ENCODE results near the gene SHE.

SHE gene

DNA sequence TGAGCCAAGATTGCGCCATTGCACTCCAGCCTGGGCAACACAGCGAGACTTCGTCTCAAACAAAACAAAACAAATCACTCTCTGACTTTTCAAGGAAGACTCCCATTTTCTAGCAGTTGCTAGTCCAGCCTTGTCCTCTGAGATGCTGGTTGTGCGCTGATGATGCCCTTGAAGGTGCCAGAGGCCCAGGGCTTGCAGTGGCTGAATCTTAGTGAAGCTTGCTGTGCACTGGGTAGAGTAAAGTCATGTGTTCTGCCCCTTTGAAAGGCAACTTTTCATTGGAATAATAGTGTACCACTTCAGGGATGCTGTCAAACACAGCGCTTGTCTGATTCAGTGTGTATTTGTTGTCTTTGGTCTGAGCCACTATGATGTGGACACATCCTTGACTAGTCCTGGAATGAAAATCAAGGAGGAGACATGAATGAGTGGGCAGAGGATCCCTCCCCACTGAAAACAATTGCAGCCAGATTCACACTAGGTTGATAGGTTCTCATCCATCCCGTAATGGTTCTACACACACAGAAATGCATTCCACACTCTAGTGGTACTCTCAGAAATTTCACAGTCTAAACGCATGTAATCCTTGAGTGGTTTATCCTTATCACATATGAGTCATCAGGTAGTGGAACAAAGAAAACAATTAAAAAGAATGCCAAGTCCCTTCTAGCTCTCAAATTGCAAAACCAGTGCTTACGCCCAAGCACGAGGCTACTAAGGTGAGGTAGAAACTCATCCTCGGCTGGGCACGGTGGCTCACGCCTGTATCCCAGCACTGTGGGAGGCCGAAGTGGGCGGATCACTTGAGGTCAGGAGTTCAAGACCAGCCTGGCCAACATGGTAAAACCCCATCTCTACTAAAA is 18.0 kb downstream of the SHE start:
- no peak for DNase-seq
- intact Hi-C loops (cut with DNase I), result no loop called here

DNA sequence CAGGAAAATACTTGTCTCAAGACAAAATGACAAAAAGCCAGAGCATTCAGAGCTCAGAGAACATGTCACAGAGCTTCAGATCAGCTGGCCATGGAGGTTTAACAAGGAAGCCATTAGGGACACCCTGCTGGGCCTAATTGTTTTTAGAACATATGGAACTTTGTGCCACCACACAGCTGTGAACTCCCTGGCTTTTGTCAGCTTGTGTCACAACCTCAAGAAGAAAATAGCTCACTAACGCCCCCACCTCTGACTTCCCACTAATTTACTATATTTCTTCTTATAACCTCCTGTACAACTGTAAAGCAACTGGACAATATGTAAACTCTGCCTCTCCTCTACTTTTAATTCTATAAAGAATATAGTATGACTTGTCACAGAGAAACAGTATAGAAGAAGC is 21.2 kb downstream of the SHE start:
- intact Hi-C loops (cut with DNase I), result no loop called here
- DNase-seq, result no peak

DNA sequence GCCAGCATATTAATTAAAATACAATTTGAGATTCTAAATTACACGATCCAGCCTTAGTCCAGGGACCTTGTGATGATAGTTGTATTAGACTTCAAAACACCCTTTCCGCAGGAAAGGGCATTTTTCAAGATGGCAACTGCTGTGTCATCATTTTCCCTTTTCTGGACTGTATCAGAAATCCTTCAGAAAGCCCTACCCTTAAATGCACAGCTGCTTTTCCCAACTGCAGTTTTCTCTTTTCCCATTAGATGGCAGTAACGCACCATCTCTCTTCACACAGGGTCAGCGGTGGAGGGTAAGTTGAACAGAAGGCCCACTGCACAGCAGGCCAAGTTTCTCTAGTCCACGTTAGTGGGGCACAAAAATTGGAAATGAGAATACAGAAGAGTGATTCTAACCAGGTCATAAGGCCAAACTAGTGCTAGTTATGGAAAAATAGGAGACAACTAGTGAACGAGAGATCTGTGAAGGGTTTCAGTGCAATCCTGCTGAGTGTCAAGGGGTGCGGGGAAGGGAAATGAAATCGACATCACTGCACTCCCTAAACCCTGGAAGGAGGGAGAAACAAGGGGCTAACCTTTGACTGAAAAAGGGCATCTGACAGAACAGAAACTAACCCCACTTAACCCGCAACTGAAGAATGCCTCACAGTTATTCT is 22.3 kb downstream of the SHE start:
- DNase-seq, result peak in 5 of 10 donors; percentile 61 to 84 (median 62)
- intact Hi-C loops (cut with DNase I), result loop anchor here (1.0 to 10.0 kb wide), 2 partner anchors 66 to 395 kb away; partner anchors contain the start of gene KCNN3

DNA sequence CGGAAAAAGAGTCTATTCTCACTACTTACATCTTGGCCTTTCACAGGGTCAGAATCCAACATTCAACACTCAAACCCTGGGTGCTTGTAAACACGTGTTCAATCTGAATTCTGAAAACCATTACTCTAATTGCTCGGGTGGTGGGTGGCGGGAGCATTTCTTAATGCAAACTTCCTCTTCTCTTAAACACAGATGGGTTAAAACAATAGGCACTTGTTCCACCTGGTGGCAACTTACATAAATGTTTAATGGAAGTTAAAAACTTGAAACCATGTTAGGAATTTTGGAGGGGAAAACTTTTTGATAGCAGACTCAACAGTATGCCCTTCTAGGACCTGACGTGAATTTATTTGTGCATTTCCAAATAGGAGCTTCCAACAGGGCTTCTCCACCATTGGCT is 23.6 kb downstream of the SHE start:
- no peak for DNase-seq
- intact Hi-C loops (cut with DNase I), result loop anchor here (1.0 to 10.0 kb wide), 2 partner anchors 68 to 396 kb away; partner anchors contain the start of gene KCNN3

DNA sequence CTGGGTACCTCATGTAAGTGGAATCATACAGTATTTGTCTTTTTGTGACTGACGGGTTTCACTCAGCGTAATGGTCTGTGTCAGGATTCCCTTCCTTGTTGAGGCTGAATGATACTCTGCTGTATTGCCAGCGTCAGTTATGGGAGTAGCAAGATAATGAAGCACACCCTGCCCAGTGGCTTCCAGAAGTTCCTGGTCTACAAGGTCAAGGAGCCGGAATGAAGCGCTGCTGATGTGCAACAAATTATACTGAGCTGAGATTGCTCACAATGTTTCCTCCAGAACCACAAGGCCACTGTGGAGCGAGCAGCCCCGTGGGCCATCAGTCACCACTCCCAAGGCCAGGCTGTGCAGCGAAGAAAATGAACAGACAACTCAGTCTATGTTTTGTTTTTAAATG is 24.2 kb downstream of the SHE start:
- intact Hi-C loops (cut with DNase I), result loop anchor here (10.0 kb wide), 1 partner anchor 397 kb away; the partner anchor contains the start of gene KCNN3
- no peak for DNase-seq

DNA sequence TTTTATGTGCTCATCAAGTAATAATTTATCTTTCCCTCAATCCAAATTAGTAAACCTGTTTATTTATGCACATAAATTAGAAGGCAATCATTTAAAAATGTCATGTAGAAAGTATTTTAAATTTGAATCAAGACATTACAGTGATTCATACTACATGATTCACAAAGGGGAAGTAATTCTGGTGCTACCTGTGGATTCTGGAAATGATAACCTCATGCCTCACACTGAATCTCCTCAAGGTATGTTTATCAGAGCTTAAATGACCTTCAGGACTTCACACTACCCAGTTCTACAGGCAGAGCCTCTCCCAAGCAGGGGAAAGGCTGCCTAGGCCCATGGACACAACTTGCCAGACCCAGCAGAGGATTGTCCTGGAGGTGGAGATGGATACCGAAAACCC is 25.4 kb downstream of the SHE start:
- intact Hi-C loops (cut with DNase I), result loop anchor here (10.0 kb wide), 1 partner anchor 398 kb away; the partner anchor contains the start of gene KCNN3
- no peak for DNase-seq

DNA sequence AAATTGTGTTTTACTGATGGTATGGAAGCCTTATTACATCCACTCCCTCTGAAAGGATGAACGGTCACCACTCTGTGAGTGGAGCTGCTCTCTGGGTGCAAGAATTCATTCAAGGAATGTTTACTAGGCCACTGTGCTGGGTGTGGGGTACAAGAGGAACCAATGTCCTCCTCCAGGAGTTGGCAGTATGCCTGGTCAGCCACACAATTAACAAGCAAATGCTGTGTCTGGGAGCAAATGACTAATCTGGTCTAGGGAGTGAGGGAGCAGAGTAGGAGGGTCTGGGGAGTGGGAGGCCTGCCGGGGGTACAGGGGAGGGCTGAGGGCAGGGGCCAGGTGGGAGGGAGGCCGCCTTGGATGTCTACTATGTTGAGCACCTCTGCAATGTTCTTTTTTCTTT is 27.4 kb downstream of the SHE start:
- peak in 8 of 10 donors; percentile 53 to 94 (median 81) for DNase-seq
- intact Hi-C loops (cut with DNase I), result loop anchor here (10.0 kb wide), 1 partner anchor 400 kb away; the partner anchor contains the start of gene KCNN3

DNA sequence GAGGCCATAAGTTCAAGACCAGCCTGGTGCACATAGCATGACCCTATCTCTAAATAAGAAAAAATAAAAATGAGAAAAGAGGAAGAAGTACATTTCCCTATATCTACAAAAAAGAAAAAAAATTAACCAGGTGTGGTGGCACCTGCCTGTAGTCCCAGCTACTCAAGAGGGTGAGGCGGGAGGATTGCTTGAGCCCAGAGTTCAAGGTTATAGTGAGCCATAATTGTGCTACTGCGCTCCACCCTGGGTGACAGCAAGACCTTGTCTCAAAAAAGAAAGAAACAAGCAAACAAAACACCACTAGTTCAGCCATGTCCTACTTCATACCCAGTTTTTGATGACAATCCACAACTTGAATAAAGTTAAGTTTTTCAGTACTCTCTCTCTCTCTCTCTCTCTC is 30.9 kb downstream of the SHE start:
- intact Hi-C loops (cut with DNase I), result loop anchor here (10.0 kb wide), 1 partner anchor 403 kb away; the partner anchor contains the start of gene KCNN3

DNA sequence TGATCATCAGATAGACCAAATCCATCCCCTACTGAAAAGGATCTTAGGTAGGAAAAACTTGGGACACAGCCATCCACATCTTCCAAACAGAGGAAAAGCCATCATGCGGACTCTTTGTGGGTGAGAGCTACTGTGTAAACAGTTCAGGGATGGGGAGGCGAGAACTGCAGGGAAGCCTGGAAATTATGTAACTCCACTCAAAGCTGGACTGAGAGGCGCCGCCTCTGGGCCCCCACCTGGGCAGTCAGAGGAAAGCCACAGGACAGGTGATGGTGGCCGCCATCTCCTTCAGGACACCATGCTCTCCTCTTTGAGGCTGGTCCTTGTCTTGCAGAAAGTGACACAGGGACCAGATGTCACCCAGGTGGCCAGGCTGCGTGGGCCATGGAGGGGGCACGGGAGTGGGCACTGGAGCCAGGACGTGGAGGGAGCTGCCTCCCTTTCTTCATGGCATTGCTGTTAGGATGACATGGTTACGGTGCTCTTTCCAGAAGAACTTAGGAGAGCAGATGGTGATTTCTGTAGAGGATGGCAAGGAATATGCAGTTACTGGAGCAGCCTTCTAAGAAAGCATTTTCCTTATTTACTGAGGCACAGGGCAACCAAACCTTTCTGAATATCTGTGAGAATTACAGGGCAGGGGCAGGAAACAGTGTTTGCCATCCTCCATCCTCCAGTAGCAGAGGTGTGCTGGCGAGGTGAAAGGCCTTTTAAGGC is 32.2 kb downstream of the SHE start:
- DNase-seq, result peak in 1 of 10 donors; percentile 86
- intact Hi-C loops (cut with DNase I), result loop anchor here (5.0 to 10.0 kb wide), 3 partner anchors 65 to 405 kb away; partner anchors contain the start of genes IL6R and KCNN3

More for the DNA sequence above, 30.9 kb downstream of the SHE start:
- no peak for DNase-seq

DNA sequence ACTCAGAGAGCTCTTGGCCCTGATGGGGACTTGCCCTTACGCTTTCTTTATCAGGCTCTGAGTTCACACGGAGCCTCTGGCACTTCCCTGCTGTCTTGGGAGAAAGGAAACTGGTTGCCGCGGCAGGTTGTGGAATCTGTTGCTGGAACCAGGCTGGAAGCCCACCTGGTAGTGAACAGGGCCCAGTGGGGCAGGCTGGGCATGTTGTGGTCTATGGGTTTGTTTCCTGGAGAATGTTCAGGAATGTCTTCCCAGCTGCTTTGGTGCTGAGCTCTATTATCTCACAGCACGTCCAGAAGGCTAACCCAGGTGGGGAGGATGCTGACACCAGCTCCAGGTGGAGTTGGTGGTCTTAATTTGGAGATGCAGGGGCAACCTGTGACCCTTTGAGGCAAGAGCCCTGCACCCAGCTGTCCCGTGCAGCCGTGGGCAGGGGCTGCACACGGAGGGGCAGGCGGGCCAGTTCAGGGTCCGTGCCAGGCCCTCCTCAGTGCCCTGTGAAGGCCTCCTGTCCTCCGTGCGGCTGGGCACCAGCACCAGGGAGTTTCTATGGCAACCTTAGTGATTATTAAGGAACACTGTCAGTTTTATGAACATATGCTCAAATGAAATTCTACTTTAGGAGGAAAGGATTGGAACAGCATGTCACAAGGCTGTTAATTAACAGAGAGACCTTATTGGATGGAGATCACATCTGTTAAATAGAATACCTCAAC is 33.5 kb downstream of the SHE start:
- intact Hi-C loops (cut with DNase I), result loop anchor here (5.0 to 10.0 kb wide), 2 partner anchors 64 to 116 kb away; partner anchors contain the start of gene IL6R

DNA sequence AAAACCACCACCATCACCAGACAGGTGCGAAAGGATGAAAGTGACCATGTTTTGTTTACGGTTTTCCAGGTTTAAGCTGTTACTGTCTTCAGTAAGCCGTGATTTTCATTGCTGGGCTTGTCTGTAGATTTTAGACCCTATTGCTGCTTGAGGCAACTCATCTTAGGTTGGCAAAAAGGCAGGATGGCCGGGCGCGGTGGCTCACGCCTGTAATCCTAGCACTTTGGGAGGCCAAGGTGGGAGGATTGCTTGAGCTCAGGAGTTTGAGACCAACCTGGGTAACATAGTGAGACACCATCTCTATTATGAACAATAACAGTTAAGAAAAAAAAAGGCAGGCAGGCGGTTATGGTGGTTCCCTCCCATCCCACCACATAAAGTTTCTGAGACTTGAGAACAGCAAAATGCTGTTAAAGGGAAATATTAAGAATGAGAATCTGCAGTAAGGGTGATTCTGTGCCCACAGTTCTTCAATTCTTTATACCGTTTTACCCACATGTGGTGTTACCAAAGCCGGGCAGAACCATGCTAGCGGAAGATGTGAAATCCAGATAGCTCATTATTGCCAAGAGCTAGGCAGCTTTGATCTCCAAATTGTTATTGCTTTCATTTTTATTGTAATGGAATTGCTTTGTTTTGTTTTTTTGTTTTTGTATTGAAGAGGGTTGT is 34.6 kb downstream of the SHE start:
- intact Hi-C loops (cut with DNase I), result loop anchor here (5.0 to 10.0 kb wide), 2 partner anchors 63 to 115 kb away; partner anchors contain the start of gene IL6R
- peak in 1 of 10 donors; percentile 8 for DNase-seq

More for the DNA sequence above, 33.5 kb downstream of the SHE start:
- peak in 1 of 10 donors; percentile 55 for DNase-seq

DNA sequence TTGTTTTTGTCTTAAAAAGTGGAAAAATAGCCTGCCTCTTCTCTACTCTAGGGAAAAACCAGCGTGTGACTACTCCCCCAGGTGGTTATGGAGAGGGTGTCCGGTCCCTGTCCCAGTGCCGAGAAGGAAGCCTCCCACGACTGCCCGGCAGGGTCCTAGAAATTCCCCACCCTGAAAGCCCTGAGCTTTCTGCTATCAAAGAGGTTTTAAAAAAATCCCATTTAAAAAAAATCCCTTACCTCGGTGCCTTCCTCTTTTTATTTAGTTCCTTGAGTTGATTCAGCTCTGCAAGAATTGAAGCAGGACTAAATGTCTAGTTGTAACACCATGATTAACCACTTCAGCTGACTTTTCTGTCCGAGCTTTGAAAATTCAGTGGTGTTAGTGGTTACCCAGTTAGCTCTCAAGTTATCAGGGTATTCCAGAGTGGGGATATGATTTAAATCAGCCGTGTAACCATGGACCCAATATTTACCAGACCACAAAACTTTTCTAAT is 35.2 kb downstream of the SHE start:
- DNase-seq, result peak in 2 of 10 donors; percentile 13 to 81
- intact Hi-C loops (cut with DNase I), result loop anchor here (5.0 to 10.0 kb wide), 2 partner anchors 62 to 115 kb away; partner anchors contain the start of gene IL6R

DNA sequence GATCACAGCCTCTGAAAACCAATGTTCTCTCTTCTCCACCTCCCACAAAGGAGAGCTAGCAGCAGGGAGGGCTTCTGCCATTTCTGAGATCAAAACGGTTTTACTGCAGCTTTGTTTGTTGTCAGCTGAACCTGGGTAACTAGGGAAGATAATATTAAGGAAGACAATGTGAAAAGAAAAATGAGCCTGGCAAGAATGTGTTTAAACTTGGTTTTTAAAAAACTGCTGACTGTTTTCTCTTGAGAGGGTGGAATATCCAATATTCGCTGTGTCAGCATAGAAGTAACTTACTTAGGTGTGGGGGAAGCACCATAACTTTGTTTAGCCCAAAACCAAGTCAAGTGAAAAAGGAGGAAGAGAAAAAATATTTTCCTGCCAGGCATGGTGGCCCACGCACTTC is 36.0 kb downstream of the SHE start:
- DNase-seq, result no peak
- intact Hi-C loops (cut with DNase I), result loop anchor here (5.0 to 10.0 kb wide), 2 partner anchors 61 to 114 kb away; partner anchors contain the start of gene IL6R

DNA sequence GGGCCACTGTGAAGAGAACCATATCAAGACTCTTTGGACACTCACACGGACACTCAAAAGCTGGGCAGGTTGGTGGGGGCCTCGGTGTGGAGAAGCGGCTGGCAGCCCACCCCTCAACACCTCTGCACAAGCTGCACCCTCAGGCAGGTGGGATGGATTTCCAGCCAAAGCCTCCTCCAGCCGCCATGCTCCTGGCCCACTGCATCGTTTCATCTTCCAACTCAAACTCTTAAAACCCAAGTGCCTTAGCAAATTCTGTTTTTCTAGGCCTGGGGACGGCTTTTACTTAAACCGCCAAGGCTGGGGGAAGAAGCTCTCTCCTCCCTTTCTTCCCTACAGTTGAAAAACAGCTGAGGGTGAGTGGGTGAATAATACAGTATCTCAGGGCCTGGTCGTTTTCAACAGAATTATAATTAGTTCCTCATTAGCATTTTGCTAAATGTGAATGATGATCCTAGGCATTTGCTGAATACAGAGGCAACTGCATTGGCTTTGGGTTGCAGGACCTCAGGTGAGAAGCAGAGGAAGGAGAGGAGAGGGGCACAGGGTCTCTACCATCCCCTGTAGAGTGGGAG is 36.5 kb downstream of the SHE start:
- DNase-seq, result peak in 1 of 10 donors; percentile 49
- intact Hi-C loops (cut with DNase I), result loop anchor here (5.0 to 10.0 kb wide), 2 partner anchors 61 to 113 kb away; partner anchors contain the start of gene IL6R

DNA sequence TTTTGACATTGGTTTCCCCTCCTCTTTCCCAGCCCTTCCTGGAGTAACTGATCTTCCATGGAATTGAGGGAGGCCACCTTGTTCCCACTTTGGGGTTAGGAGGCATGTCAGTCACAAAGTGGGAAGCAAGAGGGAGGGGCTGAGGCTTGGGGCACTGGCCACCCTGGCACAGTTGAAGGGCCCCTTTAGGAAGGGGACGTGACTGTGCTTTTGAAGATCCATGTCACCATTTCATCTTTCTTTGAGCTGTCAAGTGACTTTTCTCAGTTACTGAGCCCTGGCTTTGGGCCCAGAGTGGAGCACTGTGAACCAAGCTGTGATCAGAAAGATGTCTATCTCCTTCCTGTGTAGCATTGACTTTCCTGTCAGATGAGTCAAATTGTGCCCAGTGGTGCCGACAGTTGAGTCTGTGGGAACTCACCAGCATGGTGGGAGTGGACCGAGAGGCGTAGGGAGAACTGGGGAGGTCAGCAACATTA is 38.7 kb downstream of the SHE start:
- DNase-seq, result no peak
- intact Hi-C loops (cut with DNase I), result loop anchor here (10.0 kb wide), 1 partner anchor 59 kb away; the partner anchor contains the start of gene IL6R

DNA sequence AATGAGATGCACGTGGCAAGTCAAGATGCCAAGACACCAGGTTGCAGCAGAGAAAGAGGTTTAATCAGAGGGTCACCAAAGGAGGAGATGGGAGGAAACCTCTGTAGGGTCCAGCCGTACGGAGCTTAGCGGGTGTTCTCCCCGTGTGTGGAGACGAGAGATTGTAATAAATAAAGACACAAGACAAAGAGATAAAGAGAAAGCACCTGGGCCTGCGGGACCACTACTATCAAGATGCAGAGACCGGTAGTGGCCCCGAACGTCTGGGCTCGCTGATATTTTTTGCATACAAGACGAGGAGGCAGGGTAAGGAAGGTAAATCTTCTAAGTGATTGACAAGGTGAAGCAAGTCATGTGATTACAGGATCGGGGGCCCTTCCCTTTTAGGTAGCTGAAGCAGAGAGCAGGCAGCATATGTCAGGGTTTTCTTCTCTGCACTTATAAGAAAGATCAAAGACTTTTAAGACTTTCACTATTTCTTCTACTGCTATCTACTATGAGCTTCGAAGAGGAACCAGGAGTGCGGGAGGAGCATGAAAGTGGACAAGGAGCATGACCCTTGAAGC is 41.4 kb downstream of the SHE start:
- intact Hi-C loops (cut with DNase I), result loop anchor here (10.0 kb wide), 1 partner anchor 56 kb away; the partner anchor contains the start of gene IL6R

DNA sequence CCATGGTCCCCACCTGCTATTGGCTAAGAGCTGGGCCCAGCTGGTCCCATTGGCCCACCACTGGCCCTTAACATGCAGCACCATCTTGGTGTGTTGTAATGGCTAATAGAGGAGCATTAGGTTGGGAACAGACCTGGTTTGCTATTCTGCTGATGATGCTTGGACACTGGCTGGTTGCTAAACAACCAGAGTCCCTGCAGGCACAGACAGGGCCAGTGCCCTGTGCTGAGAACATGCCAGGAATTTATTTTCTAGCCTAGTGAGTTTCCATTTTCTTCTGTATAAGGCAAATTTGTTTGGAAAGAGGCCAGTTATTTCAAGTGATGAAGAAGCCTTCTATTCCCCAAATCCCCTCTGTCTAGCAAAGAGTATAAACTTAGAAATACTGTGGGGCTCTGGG is 43.1 kb downstream of the SHE start:
- DNase-seq, result no peak
- intact Hi-C loops (cut with DNase I), result no loop called here

More for the DNA sequence above, 41.4 kb downstream of the SHE start:
- no peak for DNase-seq

DNA sequence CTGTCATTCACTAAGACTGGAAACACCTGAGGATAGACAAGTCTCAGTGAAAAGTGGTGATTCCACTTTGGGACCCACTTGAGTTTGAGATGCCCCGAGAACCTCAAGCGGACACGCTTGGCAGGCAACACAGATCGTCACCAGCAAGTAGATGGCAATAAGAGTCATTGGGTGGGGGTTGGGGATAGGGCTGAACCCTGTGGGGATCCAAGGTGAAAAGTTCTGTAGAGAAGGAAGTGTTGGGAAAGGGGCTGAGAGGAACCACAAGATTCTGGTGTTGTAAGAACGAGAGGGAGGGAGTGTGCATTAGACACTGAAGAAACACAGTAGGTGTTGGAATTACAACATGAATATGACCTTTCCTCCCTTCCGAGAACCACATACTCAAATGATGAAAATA is 45.6 kb downstream of the SHE start:
- DNase-seq, result no peak
- intact Hi-C loops (cut with DNase I), result no loop called here
